H1 (cell line): Measurements from ENCODE around the gene CAMTA1. TPM values are rescaled to one million over a fixed set of nuclear protein-coding genes. Genes with fewer than 3 reads are reported as not detected.

Experiments
- CTCF ChIA-PET: fragments of 300-600 bp; sonication (Branson Sonifier 250); formaldehyde crosslinking; loops from one replicate; lab custom pipeline; 2021; ENCODE audit not compliant: partially characterized antibody; lab: Charles Lee
- POLR2A ChIA-PET: fragments of 300-600 bp; sonication (Branson Sonifier 250); formaldehyde crosslinking; loops from one replicate; lab custom pipeline; 2021; ENCODE audit warnings: inconsistent platforms; ENCODE audit not compliant: partially characterized antibody; lab: Charles Lee
- DNase-seq, 2 experiments: peaks; one replicate each; pipeline versions ENCODE4 v3.0.0 to v3.0.0-alpha.2; 2010 to 2022; ENCODE audit warnings: low spot score in 2 of 2, low read depth in 1 of 2, mixed read lengths in 1 of 2
- FAIRE-seq: peaks from 2 replicates; lab custom pipeline; 2011; peaks lifted over from hg19 to GRCh38; lab: Jason Lieb, UNC
- H2AFZ ChIP-seq: 2 replicates; pipeline ENCODE4 v1.8.1; 2012; ENCODE audit warnings: low read length, inconsistent platforms
- H2AK5ac ChIP-seq: 2 replicates; pipeline ENCODE4 v1.6.1; 2013; ENCODE audit warnings: low read depth, low read length
- H2BK120ac ChIP-seq: replicated peaks from 2 replicates; pipeline ENCODE3; 2013; ENCODE audit warnings: low read depth, low read length, inconsistent platforms
- H2BK12ac ChIP-seq: 2 replicates; pipeline ENCODE4 v1.6.1; 2013; ENCODE audit warnings: low read depth, low read length
- H2BK15ac ChIP-seq: 2 replicates; pipeline ENCODE4 v1.6.1; 2013; ENCODE audit warnings: low read length
- H2BK20ac ChIP-seq: 2 replicates; pipeline ENCODE4 v1.6.1; 2013; ENCODE audit warnings: low read length
- H2BK5ac ChIP-seq: 2 replicates; pipeline ENCODE4 v1.6.1; 2013; ENCODE audit warnings: low read depth, low read length
- H3K14ac ChIP-seq: 2 replicates; pipeline ENCODE4 v1.6.1; 2013; ENCODE audit warnings: inconsistent platforms; ENCODE audit not compliant: insufficient read length
- H3K18ac ChIP-seq: 2 replicates; pipeline ENCODE4 v1.6.1; 2013; ENCODE audit warnings: low read length; ENCODE audit errors: extremely low read depth
- H3K23ac ChIP-seq: 2 replicates; pipeline ENCODE4 v1.6.1; 2013; ENCODE audit warnings: inconsistent platforms; ENCODE audit not compliant: insufficient read length
- H3K23me2 ChIP-seq: 2 replicates; pipeline ENCODE4 v1.6.1; 2013; ENCODE audit warnings: low read depth, low read length
- H3K27ac ChIP-seq: 2 replicates; pipeline ENCODE4 v1.6.1; 2011; ENCODE audit warnings: low read depth, low read length, inconsistent platforms
- H3K27me3 ChIP-seq, 4 experiments: replicated peaks in 1 of 4; 1 replicate in 1 of 4; 2 replicates in 3 of 4; pipeline versions ENCODE4 v1.6.1 to v1.8.1; 2011 to 2013; ENCODE audit warnings: low read length in 3 of 4, mild to moderate bottlenecking in 3 of 4, inconsistent platforms in 2 of 4, mixed read lengths in 2 of 4, moderate library complexity in 1 of 4; ENCODE audit not compliant: control insufficient read depth in 3 of 4, insufficient read depth in 3 of 4; ENCODE audit errors: extremely low read depth in 1 of 4
- H3K36me3 ChIP-seq, 4 experiments: 2 replicates each; pipeline versions ENCODE4 v1.6.1 to v1.8.1; 2011 to 2013; ENCODE audit warnings: mild to moderate bottlenecking in 4 of 4, low read length in 3 of 4, moderate library complexity in 2 of 4, control low read depth in 1 of 4, inconsistent platforms in 1 of 4; ENCODE audit not compliant: insufficient read depth in 4 of 4, control insufficient read depth in 2 of 4
- H3K4ac ChIP-seq: replicated peaks from 2 replicates; pipeline ENCODE3; 2013; ENCODE audit warnings: low read length, low read depth, mixed read lengths, inconsistent platforms; ENCODE audit not compliant: insufficient read length
- H3K4me1 ChIP-seq, 4 experiments: replicated peaks in 1 of 4; 1 replicate in 1 of 4; 2 replicates in 3 of 4; pipeline versions ENCODE4 v1.6.1 to v1.8.1; 2011 to 2013; ENCODE audit warnings: low read length in 3 of 4, inconsistent platforms in 2 of 4, mixed read lengths in 1 of 4; ENCODE audit not compliant: insufficient read depth in 4 of 4, control insufficient read depth in 3 of 4
- H3K4me2 ChIP-seq, 2 experiments: 2 replicates each; pipeline versions ENCODE4 v1.6.1 to v1.8.1; 2011 to 2013; ENCODE audit warnings: low read depth in 2 of 2, low read length in 2 of 2, control low read depth in 1 of 2, inconsistent platforms in 1 of 2, mild to moderate bottlenecking in 1 of 2; ENCODE audit not compliant: insufficient read depth in 1 of 2
- H3K4me3 ChIP-seq, 4 experiments: fragments of 200-600, 300-600 bp in 1 of 4; sonication (generic), shearing (Covaris generic), sonication (Bioruptor Twin) in 1 of 4; 2 replicates each; pipeline versions ENCODE4 v1.5.1 to v1.8.1; 2011 to 2016; ENCODE audit warnings: low read length in 4 of 4, low read depth in 3 of 4, control low read depth in 2 of 4, inconsistent platforms in 2 of 4, mild to moderate bottlenecking in 2 of 4, mixed read lengths in 1 of 4, moderate library complexity in 1 of 4; ENCODE audit not compliant: insufficient read depth in 2 of 4; ENCODE audit errors: extremely low read depth in 1 of 4
- H3K56ac ChIP-seq: replicated peaks from 2 replicates; pipeline ENCODE3; 2013; ENCODE audit warnings: low read depth, mild to moderate bottlenecking, mixed read lengths, low read length, inconsistent platforms; ENCODE audit not compliant: insufficient read length
- H3K79me1 ChIP-seq: 2 replicates; pipeline ENCODE4 v1.6.1; 2013; ENCODE audit warnings: low read depth, low read length, control low read depth
- H3K79me2 ChIP-seq, 2 experiments: 2 replicates each; pipeline versions ENCODE4 v1.6.1 to v1.8.1; 2012 to 2013; ENCODE audit warnings: low read length in 2 of 2, mild to moderate bottlenecking in 2 of 2, inconsistent platforms in 1 of 2; ENCODE audit not compliant: insufficient read depth in 2 of 2, control insufficient read depth in 1 of 2
- H3K9ac ChIP-seq, 4 experiments: replicated peaks in 1 of 4; 1 replicate in 1 of 4; 2 replicates in 3 of 4; pipeline versions ENCODE4 v1.6.1 to v1.8.1; 2011 to 2013; ENCODE audit warnings: low read depth in 3 of 4, low read length in 3 of 4, control low read depth in 2 of 4, mild to moderate bottlenecking in 2 of 4, moderate library complexity in 2 of 4, inconsistent platforms in 1 of 4; ENCODE audit errors: extremely low read depth in 1 of 4
- H3K9me3 ChIP-seq, 2 experiments: 2 replicates each; pipeline versions ENCODE4 v1.6.1 to v1.8.1; 2012 to 2013; ENCODE audit warnings: mild to moderate bottlenecking in 2 of 2, moderate library complexity in 2 of 2, control low read depth in 1 of 2, inconsistent platforms in 1 of 2, low read depth in 1 of 2, low read length in 1 of 2, mixed read lengths in 1 of 2; ENCODE audit not compliant: insufficient read depth in 2 of 2
- H4K20me1 ChIP-seq, 2 experiments: replicated peaks in 1 of 2; 2 replicates each; pipeline versions ENCODE3 to v1.8.1; 2011 to 2013; ENCODE audit warnings: inconsistent platforms in 2 of 2, low read length in 2 of 2, mild to moderate bottlenecking in 1 of 2; ENCODE audit not compliant: insufficient read depth in 2 of 2, control insufficient read depth in 1 of 2
- H4K5ac ChIP-seq: 2 replicates; pipeline ENCODE4 v1.6.1; 2013; ENCODE audit warnings: low read length, low read depth, mixed read lengths, inconsistent platforms; ENCODE audit not compliant: insufficient read length
- H4K8ac ChIP-seq: 2 replicates; pipeline ENCODE4 v1.8.0; 2013; ENCODE audit warnings: mild to moderate bottlenecking, moderate library complexity, low read length, inconsistent platforms; ENCODE audit not compliant: insufficient read depth; ENCODE audit errors: extremely low read depth
- H4K91ac ChIP-seq: replicated peaks from 2 replicates; pipeline ENCODE3; 2013; ENCODE audit warnings: low read length, mixed read lengths, inconsistent platforms; ENCODE audit not compliant: insufficient read length
- BCL11A ChIP-seq, 2 experiments: IDR thresholded peaks; one replicate each; pipeline ENCODE4 v1.6.1; 2011; ENCODE audit warnings: low read depth in 2 of 2, low read length in 2 of 2, mild to moderate bottlenecking in 2 of 2
- EZH2 ChIP-seq: fragments of 200-600 bp; sonication (generic); IDR thresholded peaks from 2 replicates; pipeline ENCODE4 v1.7.1; 2012; ENCODE audit warnings: low read depth, mild to moderate bottlenecking, moderate library complexity, low read length, inconsistent platforms; ENCODE audit not compliant: severe bottlenecking
- SAP30 ChIP-seq: fragments of 300-600 bp; sonication (generic); IDR thresholded peaks from 2 replicates; pipeline ENCODE4 v1.7.1; 2012; ENCODE audit warnings: low read length, moderate library complexity, mild to moderate bottlenecking, inconsistent platforms; ENCODE audit not compliant: insufficient read depth, insufficient replicate concordance
- ZNF274 ChIP-seq: IDR thresholded peaks from 2 replicates; pipeline ENCODE4 v1.7.0; 2012; ENCODE audit warnings: low read length, borderline replicate concordance; ENCODE audit errors: extremely low read depth
- WGBS, 2 experiments: shearing (Covaris generic) in 1 of 2; methylation state at CpG; one replicate each; pipeline versions ENCODE4 v1.1.6 to v1.1.7; 2013 to 2015; ENCODE audit warnings: low lambda C conversion rate in 2 of 2, mixed read lengths in 2 of 2, inconsistent platforms in 1 of 2, low coverage in 1 of 2, missing lambda C conversion rate in 1 of 2; ENCODE audit not compliant: insufficient replicate concordance in 2 of 2, insufficient coverage in 1 of 2, insufficient read length in 1 of 2; ENCODE audit errors: extremely low coverage in 1 of 2, missing lambda C conversion rate in 1 of 2; 5-methylcytosine and 5-hydroxymethylcytosine counted together
- polyA plus RNA-seq, 7 experiments: library from polyadenylated mRNA; depleted of rRNA in 3 of 7; stranded (reverse) in 5 of 7; unstranded in 2 of 7; fragments of >200 nt in 5 of 7; fragments of 200-250 nt in 2 of 7; gene quantifications; 1 replicate in 5 of 7; 2 replicates in 1 of 7; 4 replicates in 1 of 7; pipeline versions ENCODE4 v1.2.1 to v1.2.3, GENCODE V29; 2011 to 2013; ENCODE audit warnings: missing spikeins in 2 of 7, mixed read lengths in 2 of 7
- total RNA-seq: library from RNA; stranded (reverse); fragmentation: NEBNext Ultra II Directional; extraction: Animal tissue kit (Norgen Biotek cat#: 25700); gene quantifications from 2 replicates; pipeline ENCODE4 v1.2.1, GENCODE V29; 2021
- TF ChIP-seq, protein P1 (sequence below): IDR thresholded peaks from 2 replicates; pipeline ENCODE4 v1.6.1; 2011; ENCODE audit warnings: low read depth, mild to moderate bottlenecking, low read length; ENCODE audit not compliant: insufficient read depth

Gene CAMTA1
- total and polyA plus RNA-seq, 2 of the 8 experiments (the other 6 are each of a cell fraction or from before 2014, with no cell fraction given): 65.0 to 119 TPM

GRCh38 chr1:7615138-7615537 is 829.9 kb downstream of the CAMTA1 start:
- Histone ChIP-seq H3K27ac (no peak overlapping the region), H2BK120ac (no peak overlapping the region), H2BK20ac (no peak overlapping the region), H3K23ac (no peak overlapping the region), H3K36me3 (no peaks in the 10 kb centered on the region), H2BK5ac (no peak overlapping the region), H3K4me2 (no peak overlapping the region), H3K9me3 (no peaks in the 10 kb centered on the region), H4K20me1 (no peaks in the 10 kb centered on the region), H3K18ac (no peak overlapping the region), H3K27me3 (no peaks in the 10 kb centered on the region), H3K79me2 (no peaks in the 10 kb centered on the region), H4K91ac (no peak overlapping the region), H4K8ac (no peak overlapping the region), H2BK12ac (no peak overlapping the region), H2AFZ (no peak overlapping the region), H3K14ac (peak overlapping the region; percentile 23), H3K79me1 (no peaks in the 10 kb centered on the region), H4K5ac (no peak overlapping the region), H3K4me1 (no peaks in the 10 kb centered on the region; a peak in 1 of 7 replicates), H3K23me2 (no peaks in the 10 kb centered on the region), H3K4ac (no peak overlapping the region), H3K9ac (no peak overlapping the region), H3K4me3 (no peak overlapping the region), H2BK15ac (no peak overlapping the region), H2AK5ac (no peak overlapping the region), H3K56ac (no peak overlapping the region)
- POLR2A ChIA-PET: no interaction called here
- WGBS, 2 experiments: 85% methylated on average over 5 of the region's 5 CpGs; no CpG with 5 or more reads in 1 of the 2 experiments
- no peak for FAIRE-seq
- DNase-seq: no peak
- CTCF ChIA-PET: interaction anchor here (0.9 kb wide), 1 partner anchor 41 kb away, joined by 3 read pairs; no protein-coding TSS in a partner anchor
- no peak for TF ChIP-seq BCL11A (IDR thresholded peaks at IDR 0.05; ENCODE audit: low read depth in 2 of 2, low read length in 2 of 2)
- TF ChIP-seq SAP30: no peak
- TF ChIP-seq EZH2: no peak
- TF ChIP-seq, protein P1, sequence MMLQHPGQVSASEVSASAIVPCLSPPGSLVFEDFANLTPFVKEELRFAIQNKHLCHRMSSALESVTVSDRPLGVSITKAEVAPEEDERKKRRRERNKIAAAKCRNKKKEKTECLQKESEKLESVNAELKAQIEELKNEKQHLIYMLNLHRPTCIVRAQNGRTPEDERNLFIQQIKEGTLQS: no peak
- TF ChIP-seq ZNF274: no peak
